ENCODE data around the gene TEDC1. TPM values are rescaled to one million over a fixed set of nuclear protein-coding genes. Genes with fewer than 3 reads are reported as not detected.

The TEDC1 gene
- polyA plus RNA-seq, 2 donors, result 11.8 to 17.6 TPM

- Histone ChIP-seq H3K27ac (ENCODE audit: low read depth in 2 of 2, low read length in 1 of 2) (no peak overlapping the region), H3K9me3 (ENCODE audit: control insufficient read depth in 2 of 2, insufficient read depth in 1 of 2, low read depth in 1 of 2, low read length in 1 of 2) (no peaks in the 10 kb centered on the region), H3K4me1 (ENCODE audit: control insufficient read depth in 2 of 2, insufficient read depth in 2 of 2, low read length in 1 of 2) (no peaks in the 10 kb centered on the region), H3K36me3 (ENCODE audit: control insufficient read depth in 2 of 2, insufficient read depth in 2 of 2, low read length in 1 of 2) (peaks cover 0 to 39% of the 10 kb centered on the region in 2 donors), H3K27me3 (ENCODE audit: control insufficient read depth in 1 of 2, insufficient read depth in 2 of 2, low read length in 2 of 2) (no peaks in the 10 kb centered on the region), H3K4me3 (ENCODE audit: low read depth in 1 of 2, low read length in 2 of 2) (no peak overlapping the region)
- 44 to 45% methylated on average over 16 of the region's 16 CpGs for WGBS, 2 donors
Measured at GRCh38 chr14:105448706-105449111, 42.3 kb upstream of the TEDC1 start.

GRCh38 chr14:105449276-105450122 is 41.5 kb upstream of the TEDC1 start:
- Histone ChIP-seq H3K36me3 (ENCODE audit: control insufficient read depth in 2 of 2, insufficient read depth in 2 of 2, low read length in 1 of 2) (peaks cover 0 to 45% of the 10 kb centered on the region in 2 donors), H3K9me3 (ENCODE audit: control insufficient read depth in 2 of 2, insufficient read depth in 1 of 2, low read depth in 1 of 2, low read length in 1 of 2) (no peaks in the 10 kb centered on the region), H3K27ac (ENCODE audit: low read depth in 2 of 2, low read length in 1 of 2) (no peak overlapping the region), H3K4me3 (ENCODE audit: low read depth in 1 of 2, low read length in 2 of 2) (no peak overlapping the region), H3K27me3 (ENCODE audit: control insufficient read depth in 1 of 2, insufficient read depth in 2 of 2, low read length in 2 of 2) (no peaks in the 10 kb centered on the region), H3K4me1 (ENCODE audit: control insufficient read depth in 2 of 2, insufficient read depth in 2 of 2, low read length in 1 of 2) (no peaks in the 10 kb centered on the region)
- 90 to 91% methylated on average over 43 to 47 of the region's 47 CpGs for WGBS, 2 donors

GRCh38 chr14:105450123-105450505 is 40.9 kb upstream of the TEDC1 start:
- H3K27me3 ChIP-seq (ENCODE audit: control insufficient read depth in 1 of 2, insufficient read depth in 2 of 2, low read length in 2 of 2), result no peaks in the 10 kb centered on the region
- no peaks in the 10 kb centered on the region for H3K9me3 ChIP-seq (ENCODE audit: control insufficient read depth in 2 of 2, insufficient read depth in 1 of 2, low read depth in 1 of 2, low read length in 1 of 2)
- no peak overlapping the region for H3K27ac ChIP-seq (ENCODE audit: low read depth in 2 of 2, low read length in 1 of 2)
- WGBS, 2 donors, result 87 to 92% methylated on average over 21 to 22 of the region's 22 CpGs
- no peak overlapping the region for H3K4me3 ChIP-seq (ENCODE audit: low read depth in 1 of 2, low read length in 2 of 2)
- H3K36me3 ChIP-seq (ENCODE audit: control insufficient read depth in 2 of 2, insufficient read depth in 2 of 2, low read length in 1 of 2), result peaks cover 0 to 46% of the 10 kb centered on the region in 2 donors
- H3K4me1 ChIP-seq (ENCODE audit: control insufficient read depth in 2 of 2, insufficient read depth in 2 of 2, low read length in 1 of 2), result no peaks in the 10 kb centered on the region

GRCh38 chr14:105450864-105451720 is 40.0 kb upstream of the TEDC1 start:
- Histone ChIP-seq H3K4me1 (ENCODE audit: control insufficient read depth in 2 of 2, insufficient read depth in 2 of 2, low read length in 1 of 2) (no peaks in the 10 kb centered on the region), H3K9me3 (ENCODE audit: control insufficient read depth in 2 of 2, insufficient read depth in 1 of 2, low read depth in 1 of 2, low read length in 1 of 2) (no peaks in the 10 kb centered on the region), H3K27me3 (ENCODE audit: control insufficient read depth in 1 of 2, insufficient read depth in 2 of 2, low read length in 2 of 2) (no peaks in the 10 kb centered on the region), H3K4me3 (ENCODE audit: low read depth in 1 of 2, low read length in 2 of 2) (no peak overlapping the region), H3K27ac (ENCODE audit: low read depth in 2 of 2, low read length in 1 of 2) (no peak overlapping the region), H3K36me3 (ENCODE audit: control insufficient read depth in 2 of 2, insufficient read depth in 2 of 2, low read length in 1 of 2) (peaks cover 0 to 51% of the 10 kb centered on the region in 2 donors)
- WGBS, 2 donors, result 89% methylated on average over 29 of the region's 29 CpGs

GRCh38 chr14:105452963-105453362 is 38.1 kb upstream of the TEDC1 start:
- Histone ChIP-seq H3K36me3 (ENCODE audit: control insufficient read depth in 2 of 2, insufficient read depth in 2 of 2, low read length in 1 of 2) (peaks cover 8 to 66% of the 10 kb centered on the region in 2 donors), H3K27ac (ENCODE audit: low read depth in 2 of 2, low read length in 1 of 2) (no peak overlapping the region), H3K4me3 (ENCODE audit: low read depth in 1 of 2, low read length in 2 of 2) (no peak overlapping the region), H3K27me3 (ENCODE audit: control insufficient read depth in 1 of 2, insufficient read depth in 2 of 2, low read length in 2 of 2) (no peaks in the 10 kb centered on the region), H3K4me1 (ENCODE audit: control insufficient read depth in 2 of 2, insufficient read depth in 2 of 2, low read length in 1 of 2) (no peaks in the 10 kb centered on the region), H3K9me3 (ENCODE audit: control insufficient read depth in 2 of 2, insufficient read depth in 1 of 2, low read depth in 1 of 2, low read length in 1 of 2) (no peaks in the 10 kb centered on the region)
- 87 to 88% methylated on average over 14 of the region's 14 CpGs for whole genome bisulfite sequencing, 2 donors

- H3K4me1 ChIP-seq (ENCODE audit: control insufficient read depth in 2 of 2, insufficient read depth in 2 of 2, low read length in 1 of 2), result no peaks in the 10 kb centered on the region
- H3K9me3 ChIP-seq (ENCODE audit: control insufficient read depth in 2 of 2, insufficient read depth in 1 of 2, low read depth in 1 of 2, low read length in 1 of 2), result no peaks in the 10 kb centered on the region
- H3K4me3 ChIP-seq (ENCODE audit: low read depth in 1 of 2, low read length in 2 of 2), result no peak overlapping the region
- peaks cover 8 to 66% of the 10 kb centered on the region in 2 donors for H3K36me3 ChIP-seq (ENCODE audit: control insufficient read depth in 2 of 2, insufficient read depth in 2 of 2, low read length in 1 of 2)
- WGBS, 2 donors, result 88 to 91% methylated on average over 14 of the region's 14 CpGs
- no peak overlapping the region for H3K27ac ChIP-seq (ENCODE audit: low read depth in 2 of 2, low read length in 1 of 2)
- H3K27me3 ChIP-seq (ENCODE audit: control insufficient read depth in 1 of 2, insufficient read depth in 2 of 2, low read length in 2 of 2), result no peaks in the 10 kb centered on the region
Measured at GRCh38 chr14:105453847-105454246, 37.2 kb upstream of the TEDC1 start.

- Histone ChIP-seq H3K27ac (ENCODE audit: low read depth in 2 of 2, low read length in 1 of 2) (no peak overlapping the region), H3K9me3 (ENCODE audit: control insufficient read depth in 2 of 2, insufficient read depth in 1 of 2, low read depth in 1 of 2, low read length in 1 of 2) (no peaks in the 10 kb centered on the region), H3K27me3 (ENCODE audit: control insufficient read depth in 1 of 2, insufficient read depth in 2 of 2, low read length in 2 of 2) (no peaks in the 10 kb centered on the region), H3K4me3 (ENCODE audit: low read depth in 1 of 2, low read length in 2 of 2) (no peak overlapping the region), H3K36me3 (ENCODE audit: control insufficient read depth in 2 of 2, insufficient read depth in 2 of 2, low read length in 1 of 2) (peaks cover 8 to 59% of the 10 kb centered on the region in 2 donors), H3K4me1 (ENCODE audit: control insufficient read depth in 2 of 2, insufficient read depth in 2 of 2, low read length in 1 of 2) (no peaks in the 10 kb centered on the region)
- 87 to 89% methylated on average over 22 of the region's 22 CpGs for WGBS, 2 donors
Measured at GRCh38 chr14:105455086-105455640, 35.9 kb upstream of the TEDC1 start.

GRCh38 chr14:105455766-105456660 is 35.0 kb upstream of the TEDC1 start:
- no peaks in the 10 kb centered on the region for H3K4me1 ChIP-seq (ENCODE audit: control insufficient read depth in 2 of 2, insufficient read depth in 2 of 2, low read length in 1 of 2)
- no peak overlapping the region for H3K4me3 ChIP-seq (ENCODE audit: low read depth in 1 of 2, low read length in 2 of 2)
- peaks cover 14 to 59% of the 10 kb centered on the region in 2 donors for H3K36me3 ChIP-seq (ENCODE audit: control insufficient read depth in 2 of 2, insufficient read depth in 2 of 2, low read length in 1 of 2)
- no peak overlapping the region for H3K27ac ChIP-seq (ENCODE audit: low read depth in 2 of 2, low read length in 1 of 2)
- 89 to 92% methylated on average over 22 of the region's 22 CpGs for WGBS, 2 donors
- H3K9me3 ChIP-seq (ENCODE audit: control insufficient read depth in 2 of 2, insufficient read depth in 1 of 2, low read depth in 1 of 2, low read length in 1 of 2), result no peaks in the 10 kb centered on the region
- no peaks in the 10 kb centered on the region for H3K27me3 ChIP-seq (ENCODE audit: control insufficient read depth in 1 of 2, insufficient read depth in 2 of 2, low read length in 2 of 2)

Data from esophagus (tissue), 2 donors.